K562 (cell line): ENCODE results near the gene NLRP6. TPM values are rescaled to one million over a fixed set of nuclear protein-coding genes. Genes with fewer than 3 reads are reported as not detected.

Experiments
- CBX3 ChIP-seq, 2 experiments: IDR thresholded peaks; 1 replicate in 1 of 2; 2 replicates in 1 of 2; pipeline ENCODE4 v1.6.1; 2012; ENCODE audit warnings: inconsistent platforms in 2 of 2, low read length in 2 of 2, borderline replicate concordance in 1 of 2, control low read depth in 1 of 2
- CREM ChIP-seq: IDR thresholded peaks from 2 replicates; pipeline ENCODE4 v1.6.1; 2014; ENCODE audit warnings: antibody characterized with exemption, low read depth
- DMBX1 ChIP-seq: fragments of 250-450 bp; sonication (Bioruptor Pico); IDR thresholded peaks from 2 replicates; pipeline ENCODE4 v1.8.0; 2022; ENCODE audit warnings: inconsistent platforms, mild to moderate bottlenecking, moderate library complexity, borderline replicate concordance
- FOXA3 ChIP-seq, 2 experiments: fragments of 450-650 bp in 1 of 2; sonication (generic) in 1 of 2; formaldehyde crosslinking; IDR thresholded peaks in 1 of 2; conservative IDR thresholded peaks in 1 of 2; 2 replicates each; pipeline versions ENCODE4 v1.4.0 to v1.8.0; 2020 to 2022; ENCODE audit warnings: mild to moderate bottlenecking in 2 of 2, missing genetic modification reagents in 1 of 2
- HDGF ChIP-seq: fragments of 450-650 bp; IDR thresholded peaks from 2 replicates; pipeline ENCODE4 v1.6.1; 2016
- HNRNPK ChIP-seq: fragments of 200-400 bp; formaldehyde crosslinking; IDR thresholded peaks from one replicate; pipeline ENCODE4 v1.6.1; 2018; ENCODE audit warnings: mild to moderate bottlenecking, low read depth, low read length; ENCODE audit not compliant: poor library complexity, severe bottlenecking
- KAT7 ChIP-seq: sonication (generic); formaldehyde crosslinking; IDR thresholded peaks from 2 replicates; pipeline ENCODE4 v1.8.0; 2022; ENCODE audit warnings: missing genetic modification reagents, mild to moderate bottlenecking, borderline replicate concordance
- PATZ1 ChIP-seq: fragments of 250-450 bp; sonication (Bioruptor Pico); IDR thresholded peaks from 2 replicates; pipeline ENCODE4 v1.5.0; 2020; ENCODE audit warnings: mild to moderate bottlenecking, borderline replicate concordance
- PBX2 ChIP-seq, 2 experiments: IDR thresholded peaks in 1 of 2; conservative IDR thresholded peaks in 1 of 2; 2 replicates each; pipeline ENCODE4 v1.6.1; 2016; ENCODE audit warnings: low read depth in 2 of 2, mild to moderate bottlenecking in 1 of 2, missing compliant biosample characterization in 1 of 2, missing genetic modification characterization in 1 of 2, moderate library complexity in 1 of 2
- PPARD ChIP-seq: fragments of 250-450 bp; sonication (Bioruptor Pico); IDR thresholded peaks from 2 replicates; pipeline ENCODE4 v1.8.0; 2022; ENCODE audit warnings: inconsistent platforms, mild to moderate bottlenecking, moderate library complexity
- RAD21 ChIP-seq, 2 experiments: fragments of 250-450 bp in 1 of 2; fragments of 450-650 bp in 1 of 2; sonication (Bioruptor Pico) in 1 of 2; formaldehyde crosslinking in 1 of 2; IDR thresholded peaks in 1 of 2; conservative IDR thresholded peaks in 1 of 2; 2 replicates each; pipeline versions ENCODE4 v1.4.0 to v1.8.0; 2020 to 2022; ENCODE audit warnings: mild to moderate bottlenecking in 2 of 2, moderate library complexity in 1 of 2
- YY1 ChIP-seq, 3 experiments: IDR thresholded peaks; 2 replicates each; pipeline ENCODE4 v1.6.1; 2011; ENCODE audit warnings: low read length in 2 of 3, mild to moderate bottlenecking in 2 of 3, moderate library complexity in 2 of 3, borderline replicate concordance in 1 of 3, control low read depth in 1 of 3, low read depth in 1 of 3; ENCODE audit not compliant: insufficient read depth in 3 of 3, insufficient replicate concordance in 2 of 3, control insufficient read depth in 1 of 3, insufficient read length in 1 of 3; ENCODE audit errors: extremely low read depth in 1 of 3
- ZNF184 ChIP-seq: sonication (generic); formaldehyde crosslinking; IDR thresholded peaks from 2 replicates; pipeline ENCODE4 v1.5.0; 2020; ENCODE audit warnings: missing genetic modification reagents
- ZNF280B ChIP-seq: fragments of 250-450 bp; sonication (Bioruptor Pico); IDR thresholded peaks from 2 replicates; pipeline ENCODE4 v1.5.1; 2021; ENCODE audit warnings: mild to moderate bottlenecking
- ZNF584 ChIP-seq: fragments of 200-800 bp; sonication (Bioruptor generic); IDR thresholded peaks from 2 replicates; pipeline ENCODE4 v1.6.1; 2016; ENCODE audit warnings: low read depth, mild to moderate bottlenecking, missing genetic modification characterization, missing compliant biosample characterization
- polyA plus RNA-seq, 8 experiments: library from polyadenylated mRNA; depleted of rRNA in 4 of 8; stranded (reverse) in 5 of 8; unstranded in 3 of 8; fragments of >200 nt; fragmentation: Nextera tagmentation in 2 of 8; fragmentation: Illumina TruSeq in 1 of 8; extraction: Ambion mirVana in 2 of 8; extraction: Trizol in 1 of 8; gene quantifications; 2 replicates each; pipeline versions ENCODE4 v1.2.1 to v1.2.3, GENCODE V29; 2011 to 2014; ENCODE audit warnings: inconsistent platforms in 1 of 8, missing spikeins in 1 of 8
- total RNA-seq, 7 experiments: library from RNA; depleted of rRNA in 6 of 7; stranded (reverse); fragments of >200 nt in 6 of 7; fragmentation: Illumina TruSeq in 2 of 7; extraction: Trizol in 2 of 7; gene quantifications; 2 replicates each; pipeline versions ENCODE4 v1.2.1 to v1.2.3, GENCODE V29; 2011 to 2021; ENCODE audit warnings: low replicate concordance in 1 of 7
- TF ChIP-seq, protein P1 (sequence below): fragments of 450-650 bp; IDR thresholded peaks from 2 replicates; pipeline ENCODE4 v1.6.1; 2016; ENCODE audit warnings: borderline replicate concordance

NLRP6 gene
- total and polyA plus RNA-seq, 9 of the 15 experiments (the other 6 are each of a cell fraction or from before 2014, with no cell fraction given): 0.03 to 0.18 (median 0.15) TPM; not detected in 5

GRCh38 chr11:235997-236773 is 42.0 kb upstream of the NLRP6 start, which contains the start of gene SIRT3 (continued):
- TF ChIP-seq PATZ1 (CRISPR knock-in tag): no peak
- TF ChIP-seq CBX3 (IDR thresholded peaks at IDR 0.05; ENCODE audit: borderline replicate concordance in 1 of 2, low read length in 2 of 2): no peak
- TF ChIP-seq HNRNPK: no peak
- TF ChIP-seq ZNF184 (CRISPR knock-in tag): no peak
- no peak for TF ChIP-seq PBX2 (CRISPR knock-in tag; IDR thresholded peaks at IDR 0.05; ENCODE audit: low read depth)
- TF ChIP-seq PBX2 (tag; conservative IDR thresholded peaks at IDR 0.05; ENCODE audit: low read depth): no peak
- TF ChIP-seq DMBX1 (CRISPR knock-in tag): 0 out of 2 replicates have a peak, but pooled peaks have one; percentile 34
- peak; percentile 49 to 90 (median 81) for TF ChIP-seq YY1 (IDR thresholded peaks at IDR 0.05; ENCODE audit: borderline replicate concordance in 1 of 3, control insufficient read depth in 1 of 3, extremely low read depth in 1 of 3, insufficient read depth in 3 of 3, insufficient read length in 1 of 3, insufficient replicate concordance in 2 of 3, low read depth in 1 of 3, low read length in 2 of 3)
- no peak for TF ChIP-seq FOXA3 (CRISPR knock-in tag; conservative IDR thresholded peaks at IDR 0.05 in 1 of 2, IDR thresholded peaks at IDR 0.05 in 1 of 2)
- TF ChIP-seq HDGF: no peak
- TF ChIP-seq ZNF280B (CRISPR knock-in tag): no peak
- peak; percentile 92 for TF ChIP-seq CREM
- TF ChIP-seq PPARD (CRISPR knock-in tag): no peak
- TF ChIP-seq, protein P1, sequence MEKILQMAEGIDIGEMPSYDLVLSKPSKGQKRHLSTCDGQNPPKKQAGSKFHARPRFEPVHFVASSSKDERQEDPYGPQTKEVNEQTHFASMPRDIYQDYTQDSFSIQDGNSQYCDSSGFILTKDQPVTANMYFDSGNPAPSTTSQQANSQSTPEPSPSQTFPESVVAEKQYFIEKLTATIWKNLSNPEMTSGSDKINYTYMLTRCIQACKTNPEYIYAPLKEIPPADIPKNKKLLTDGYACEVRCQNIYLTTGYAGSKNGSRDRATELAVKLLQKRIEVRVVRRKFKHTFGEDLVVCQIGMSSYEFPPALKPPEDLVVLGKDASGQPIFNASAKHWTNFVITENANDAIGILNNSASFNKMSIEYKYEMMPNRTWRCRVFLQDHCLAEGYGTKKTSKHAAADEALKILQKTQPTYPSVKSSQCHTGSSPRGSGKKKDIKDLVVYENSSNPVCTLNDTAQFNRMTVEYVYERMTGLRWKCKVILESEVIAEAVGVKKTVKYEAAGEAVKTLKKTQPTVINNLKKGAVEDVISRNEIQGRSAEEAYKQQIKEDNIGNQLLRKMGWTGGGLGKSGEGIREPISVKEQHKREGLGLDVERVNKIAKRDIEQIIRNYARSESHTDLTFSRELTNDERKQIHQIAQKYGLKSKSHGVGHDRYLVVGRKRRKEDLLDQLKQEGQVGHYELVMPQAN: no peak
- TF ChIP-seq KAT7 (CRISPR knock-in tag): no peak; the same call in 1 of the 2 replicates
- TF ChIP-seq RAD21 (CRISPR knock-in tag; conservative IDR thresholded peaks at IDR 0.05 in 1 of 2, IDR thresholded peaks at IDR 0.05 in 1 of 2): no peak
- TF ChIP-seq ZNF584: no peak
